Activated B cell treated with CpG ODN at 0.5 μM for 24 hours (primary cell): Measurements from ENCODE around the gene SH3PXD2A. TPM values are rescaled to one million over a fixed set of nuclear protein-coding genes. Genes with fewer than 3 reads are reported as not detected.

Experiments used
- ATAC-seq: fragments of 200-7000 bp; cut with Tn5 transposase; one replicate; pipeline ENCODE4 v1.10.0; 2021; ENCODE audit warnings: low read depth, mild to moderate bottlenecking, moderate library complexity
- CTCF ChIA-PET: fragments of 350-600 bp; sonication (Branson Sonifier 250); formaldehyde crosslinking; loops from one replicate; lab custom pipeline; 2021; ENCODE audit warnings: antibody characterized with exemption; lab: Charles Lee
- POLR2A ChIA-PET: fragments of 350-600 bp; sonication (Branson Sonifier 250); formaldehyde crosslinking; loops from one replicate; lab custom pipeline; 2021; ENCODE audit warnings: antibody characterized with exemption; lab: Charles Lee
- DNase-seq: peaks from one replicate; pipeline ENCODE4 v3.0.0; 2022
- H3K27ac Mint-ChIP-seq: one replicate; pipeline ENCODE4 v1.8.0; 2020; ENCODE audit warnings: mixed read lengths
- H3K27me3 Mint-ChIP-seq: one replicate; pipeline ENCODE4 v1.8.0; 2021; ENCODE audit warnings: mixed read lengths
- H3K36me3 Mint-ChIP-seq: one replicate; pipeline ENCODE4 v1.8.0; 2021; ENCODE audit warnings: low read depth, mixed read lengths
- H3K4me1 Mint-ChIP-seq: one replicate; pipeline ENCODE4 v1.8.0; 2021; ENCODE audit warnings: mixed read lengths
- H3K4me3 Mint-ChIP-seq: one replicate; pipeline ENCODE4 v1.8.0; 2020; ENCODE audit warnings: mild to moderate bottlenecking, mixed read lengths
- H3K9me3 Mint-ChIP-seq: one replicate; pipeline ENCODE4 v1.8.0; 2020; ENCODE audit warnings: mixed read lengths
- CTCF ChIP-seq: fragments of 200-600 bp; IDR thresholded peaks from one replicate; pipeline ENCODE4 v1.8.0; 2022; ENCODE audit warnings: antibody characterized with exemption, mild to moderate bottlenecking
- intact Hi-C: fragments of 100-400 bp; cut with micrococcal nuclease; formaldehyde crosslinking; loops from one replicate; pipeline ENCODE4 v1.15.1; 2024
- total RNA-seq: library from RNA; stranded (reverse); gene quantifications from 2 replicates; pipeline ENCODE4 v1.2.3, GENCODE V29; 2022

The SH3PXD2A gene
- total RNA-seq, 1 donor from 2014 or later = 18.2 TPM

GRCh38 chr10:103890688-103891087 lies 35.3 kb upstream of the SH3PXD2A start:
- Mint-ChIP-seq H3K36me3 (peaks cover 73% of the 10 kb centered on the region), H3K9me3 (no peaks in the 10 kb centered on the region), H3K27me3 (no peaks in the 10 kb centered on the region), H3K27ac (no peak overlapping the region), H3K4me1 (peaks cover 2% of the 10 kb centered on the region), H3K4me3 (no peak overlapping the region)
- intact Hi-C loops = no loop called here
- ATAC-seq (no peak), DNase-seq (no peak)
- POLR2A ChIA-PET = no interaction called here
- TF ChIP-seq CTCF = no peak
- CTCF ChIA-PET = interaction anchor here (0.6 to 1.3 kb wide), 3 partner anchors 130 to 256 kb away, joined by 3 to 5 read pairs (median 3); no protein-coding TSS in a partner anchor

GRCh38 chr10:103890194-103890658 lies 34.9 kb upstream of the SH3PXD2A start:
- TF ChIP-seq CTCF = no peak
- Mint-ChIP-seq H3K4me3 (no peak overlapping the region), H3K4me1 (peaks cover 2% of the 10 kb centered on the region), H3K27me3 (no peaks in the 10 kb centered on the region), H3K27ac (no peak overlapping the region), H3K9me3 (no peaks in the 10 kb centered on the region), H3K36me3 (peaks cover 69% of the 10 kb centered on the region)
- no peak for DNase-seq
- ChIA-PET POLR2A (no interaction called here), CTCF (interaction anchor here (0.6 to 1.3 kb wide), 3 partner anchors 21 to 257 kb away, joined by 3 to 5 read pairs (median 3); no protein-coding TSS in a partner anchor)
- intact Hi-C loops = no loop called here
- ATAC-seq = no peak

- no peak overlapping the region for H3K27ac Mint-ChIP-seq
- peaks cover 2% of the 10 kb centered on the region for H3K4me1 Mint-ChIP-seq
- no peak for TF ChIP-seq CTCF
- H3K4me3 Mint-ChIP-seq = no peak overlapping the region
- no peaks in the 10 kb centered on the region for H3K27me3 Mint-ChIP-seq
- CTCF ChIA-PET = interaction anchor here (1.1 to 2.2 kb wide), 2 partner anchors 176 to 386 kb away, joined by 5 to 14 read pairs; no protein-coding TSS in a partner anchor
- no peaks in the 10 kb centered on the region for H3K9me3 Mint-ChIP-seq
- POLR2A ChIA-PET = interaction anchor here (0.7 kb wide), 1 partner anchor 407 kb away, joined by 4 read pairs; no protein-coding TSS in a partner anchor
- intact Hi-C loops = loop anchor here (1.0 to 10.0 kb wide), 4 partner anchors 20 to 1036 kb away; partner anchors contain the start of gene SFR1
- DNase-seq (no peak), ATAC-seq (no peak)
- peaks cover 62% of the 10 kb centered on the region for H3K36me3 Mint-ChIP-seq
Measured at GRCh38 chr10:103889121-103889720, 33.8 kb upstream of the SH3PXD2A start.

GRCh38 chr10:103888113-103888841 lies 32.9 kb upstream of the SH3PXD2A start:
- Mint-ChIP-seq H3K27ac (no peak overlapping the region), H3K4me3 (no peak overlapping the region), H3K36me3 (peaks cover 57% of the 10 kb centered on the region), H3K9me3 (no peaks in the 10 kb centered on the region), H3K27me3 (no peaks in the 10 kb centered on the region), H3K4me1 (peaks cover 2% of the 10 kb centered on the region)
- no peak for DNase-seq
- peak; percentile 77 for ATAC-seq
- peak; percentile 67 for TF ChIP-seq CTCF
- CTCF ChIA-PET = interaction anchor here (0.6 to 2.2 kb wide), 25 partner anchors 13 to 387 kb away, joined by 3 to 21 read pairs (median 4); partner anchors contain the start of genes GSTO1, SFR1 and SLK
- intact Hi-C loops = loop anchor here (1.0 to 10.0 kb wide), 7 partner anchors 21 to 1037 kb away; partner anchors contain the start of gene SFR1
- POLR2A ChIA-PET = interaction anchor here (1.5 kb wide), 1 partner anchor 234 kb away, joined by 6 read pairs; the partner anchor contains the start of gene SFR1
